ENCODE data around the gene CEP95. TPM values are rescaled to one million over a fixed set of nuclear protein-coding genes. Genes with fewer than 3 reads are reported as not detected.
"Not testable (repeated sequence)": the region's sequence is repeated elsewhere in the genome, so short reads cannot be mapped to it uniquely, and the experiment has no call there.

CEP95 gene
- polyA plus RNA-seq, 3 donors = 4.6 to 42.1 (median 5.0) TPM

DNA sequence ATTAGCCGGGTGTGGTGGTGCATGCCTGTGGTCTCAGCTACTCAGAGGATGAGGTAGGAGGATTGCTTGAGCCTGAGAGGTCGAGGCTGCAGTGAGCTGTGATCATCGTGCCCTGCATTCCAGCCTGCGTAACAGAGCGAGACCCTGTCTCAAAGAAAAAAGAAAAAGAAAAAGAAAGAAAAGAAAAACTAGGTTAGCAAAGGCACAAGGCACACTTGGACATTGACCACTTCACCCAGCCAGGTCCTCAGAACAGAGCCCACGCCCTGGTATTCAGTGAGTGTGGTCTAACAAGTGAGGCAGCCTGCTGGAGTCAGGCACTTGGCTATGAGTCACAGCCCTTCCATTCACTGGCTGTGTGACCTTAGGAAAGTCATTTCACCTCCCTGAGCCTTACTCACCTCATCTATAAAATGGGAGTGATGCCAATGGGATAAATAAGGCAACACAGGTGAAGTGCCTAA is 47.5 kb upstream of the CEP95 start:
- Histone ChIP-seq H4K20me1 (ENCODE audit: insufficient read depth, low read length) (no peaks in the 10 kb centered on the region), H3K27ac (ENCODE audit: low read depth in 1 of 2, low read length in 2 of 2) (peak overlapping the region in 1 of 2 donors; percentile 42), H3K27me3 (ENCODE audit: control insufficient read depth in 2 of 2, insufficient read depth in 2 of 2, low read length in 2 of 2) (no peaks in the 10 kb centered on the region), H3K36me3 (replicated peaks in 1 of 2; ENCODE audit: control insufficient read depth in 1 of 2, insufficient read depth in 2 of 2, low read length in 2 of 2) (peaks cover 45 to 77% of the 10 kb centered on the region in 2 donors), H3K4me3 (replicated peaks in 1 of 3; ENCODE audit: low read depth in 2 of 3, low read length in 3 of 3) (no peak overlapping the region), H3K9me3 (replicated peaks in 1 of 2; ENCODE audit: control insufficient read depth in 1 of 2, insufficient read depth in 1 of 2, low read length in 2 of 2) (no peaks in the 10 kb centered on the region), H3K9ac (ENCODE audit: insufficient read depth, low read length, poor library complexity, severe bottlenecking) (no peak overlapping the region), H3K4me2 (replicated peaks; ENCODE audit: extremely low read depth, low read length, poor library complexity, severe bottlenecking) (no peak overlapping the region), H2AFZ (ENCODE audit: insufficient read depth, low read depth, low read length, poor library complexity, severe bottlenecking) (no peak overlapping the region), H3K4me1 (ENCODE audit: control insufficient read depth in 1 of 2, insufficient read depth in 2 of 2, low read length in 2 of 2) (peaks cover 36 to 43% of the 10 kb centered on the region in 2 donors), H3K79me2 (ENCODE audit: insufficient read depth, low read length) (peaks cover 51% of the 10 kb centered on the region)
- 100% methylated on average over 1 of the region's 6 CpGs for WGBS (ENCODE audit: insufficient coverage)
- H3K4me3 Mint-ChIP-seq = no peak overlapping the region
- peaks cover 0 to 3% (median 0%) of the 10 kb centered on the region in 7 donors for H3K9me3 Mint-ChIP-seq
- H3K36me3 Mint-ChIP-seq = peaks cover 57 to 78% of the 10 kb centered on the region in 2 donors
- TF ChIP-seq, protein P1, sequence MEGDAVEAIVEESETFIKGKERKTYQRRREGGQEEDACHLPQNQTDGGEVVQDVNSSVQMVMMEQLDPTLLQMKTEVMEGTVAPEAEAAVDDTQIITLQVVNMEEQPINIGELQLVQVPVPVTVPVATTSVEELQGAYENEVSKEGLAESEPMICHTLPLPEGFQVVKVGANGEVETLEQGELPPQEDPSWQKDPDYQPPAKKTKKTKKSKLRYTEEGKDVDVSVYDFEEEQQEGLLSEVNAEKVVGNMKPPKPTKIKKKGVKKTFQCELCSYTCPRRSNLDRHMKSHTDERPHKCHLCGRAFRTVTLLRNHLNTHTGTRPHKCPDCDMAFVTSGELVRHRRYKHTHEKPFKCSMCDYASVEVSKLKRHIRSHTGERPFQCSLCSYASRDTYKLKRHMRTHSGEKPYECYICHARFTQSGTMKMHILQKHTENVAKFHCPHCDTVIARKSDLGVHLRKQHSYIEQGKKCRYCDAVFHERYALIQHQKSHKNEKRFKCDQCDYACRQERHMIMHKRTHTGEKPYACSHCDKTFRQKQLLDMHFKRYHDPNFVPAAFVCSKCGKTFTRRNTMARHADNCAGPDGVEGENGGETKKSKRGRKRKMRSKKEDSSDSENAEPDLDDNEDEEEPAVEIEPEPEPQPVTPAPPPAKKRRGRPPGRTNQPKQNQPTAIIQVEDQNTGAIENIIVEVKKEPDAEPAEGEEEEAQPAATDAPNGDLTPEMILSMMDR (IDR thresholded peaks at IDR 0.05) = no peak
- peak overlapping the region in 1 of 7 donors; percentile 8 for H3K27ac Mint-ChIP-seq
- peaks cover 37% of the 10 kb centered on the region for H3K4me1 Mint-ChIP-seq
- no peaks in the 10 kb centered on the region for H3K27me3 Mint-ChIP-seq (ENCODE audit: low read depth in 3 of 3)
- DNase-seq = no peak
- intact Hi-C loops (cut with micrococcal nuclease) = loop anchor here (5.0 kb wide), 1 partner anchor 37 kb away; no protein-coding TSS in a partner anchor

DNA sequence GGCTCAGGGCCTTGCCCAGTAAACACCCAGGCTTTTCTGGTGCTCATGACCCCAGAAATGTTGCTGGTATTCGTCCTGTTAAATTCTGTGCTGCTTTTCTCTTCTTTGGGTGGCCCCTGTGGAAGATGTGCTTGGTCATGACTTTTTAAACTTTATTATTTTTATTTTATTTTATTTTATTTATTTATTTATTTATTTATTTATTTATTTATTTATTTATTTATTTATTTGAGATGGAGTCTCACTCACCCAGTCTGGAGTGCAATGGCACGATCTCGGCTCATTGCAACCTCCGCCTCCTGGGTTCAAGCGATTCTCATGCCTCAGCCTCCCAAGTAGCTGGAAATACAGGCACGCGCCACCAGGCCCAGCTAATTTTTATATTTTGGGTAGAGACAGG is 47.0 kb upstream of the CEP95 start:
- H3K36me3 Mint-ChIP-seq = peaks cover 55 to 78% of the 10 kb centered on the region in 2 donors
- not testable (repeated sequence) for H3K27ac Mint-ChIP-seq; H3K4me2 ChIP-seq (replicated peaks; ENCODE audit: extremely low read depth, low read length, poor library complexity, severe bottlenecking)

More for the DNA sequence above, 47.0 kb upstream of the CEP95 start:
- H3K27me3 Mint-ChIP-seq (ENCODE audit: low read depth in 3 of 3); H3K9me3 ChIP-seq (replicated peaks in 1 of 2; ENCODE audit: control insufficient read depth in 1 of 2, insufficient read depth in 1 of 2, low read length in 2 of 2); H3K4me3 ChIP-seq (replicated peaks in 1 of 3; ENCODE audit: low read depth in 2 of 3, low read length in 3 of 3); DNase-seq; H3K4me3 Mint-ChIP-seq; H3K9me3 Mint-ChIP-seq; H3K27me3 ChIP-seq (ENCODE audit: control insufficient read depth in 2 of 2, insufficient read depth in 2 of 2, low read length in 2 of 2); H4K20me1 ChIP-seq (ENCODE audit: insufficient read depth, low read length); H2AFZ ChIP-seq (ENCODE audit: insufficient read depth, low read depth, low read length, poor library complexity, severe bottlenecking); H3K9ac ChIP-seq (ENCODE audit: insufficient read depth, low read length, poor library complexity, severe bottlenecking): not testable (repeated sequence)
- WGBS (ENCODE audit: insufficient coverage) = 100% methylated on average over 5 of the region's 7 CpGs
- H3K36me3 ChIP-seq (replicated peaks in 1 of 2; ENCODE audit: control insufficient read depth in 1 of 2, insufficient read depth in 2 of 2, low read length in 2 of 2) = peaks cover 43 to 77% of the 10 kb centered on the region in 2 donors
- peaks cover 46% of the 10 kb centered on the region for H3K79me2 ChIP-seq (ENCODE audit: insufficient read depth, low read length)
- H3K4me1 Mint-ChIP-seq = peaks cover 32% of the 10 kb centered on the region
- intact Hi-C loops (cut with micrococcal nuclease) = loop anchor here (5.0 kb wide), 1 partner anchor 38 kb away; no protein-coding TSS in a partner anchor
- H3K4me1 ChIP-seq (ENCODE audit: control insufficient read depth in 1 of 2, insufficient read depth in 2 of 2, low read length in 2 of 2) = peaks cover 32 to 38% of the 10 kb centered on the region in 2 donors
- H3K27ac ChIP-seq (ENCODE audit: low read depth in 1 of 2, low read length in 2 of 2) = peak overlapping the region in 1 of 2 donors; percentile 42

Measured in CD14-positive monocyte (primary cell).